GM21576 (cell line): ENCODE measurements around the gene NBPF1.
"Not testable (repeated sequence)": the region's sequence is repeated elsewhere in the genome, so short reads cannot be mapped to it uniquely, and the experiment has no call there.

ENCODE experiments used
- ATAC-seq: cut with Tn5 transposase; IDR thresholded peaks from one replicate; pipeline ENCODE4 v1.9.1; 2021; ENCODE audit warnings: mild to moderate bottlenecking, moderate library complexity; ENCODE audit not compliant: unreplicated experiment

The NBPF1 gene

DNA sequence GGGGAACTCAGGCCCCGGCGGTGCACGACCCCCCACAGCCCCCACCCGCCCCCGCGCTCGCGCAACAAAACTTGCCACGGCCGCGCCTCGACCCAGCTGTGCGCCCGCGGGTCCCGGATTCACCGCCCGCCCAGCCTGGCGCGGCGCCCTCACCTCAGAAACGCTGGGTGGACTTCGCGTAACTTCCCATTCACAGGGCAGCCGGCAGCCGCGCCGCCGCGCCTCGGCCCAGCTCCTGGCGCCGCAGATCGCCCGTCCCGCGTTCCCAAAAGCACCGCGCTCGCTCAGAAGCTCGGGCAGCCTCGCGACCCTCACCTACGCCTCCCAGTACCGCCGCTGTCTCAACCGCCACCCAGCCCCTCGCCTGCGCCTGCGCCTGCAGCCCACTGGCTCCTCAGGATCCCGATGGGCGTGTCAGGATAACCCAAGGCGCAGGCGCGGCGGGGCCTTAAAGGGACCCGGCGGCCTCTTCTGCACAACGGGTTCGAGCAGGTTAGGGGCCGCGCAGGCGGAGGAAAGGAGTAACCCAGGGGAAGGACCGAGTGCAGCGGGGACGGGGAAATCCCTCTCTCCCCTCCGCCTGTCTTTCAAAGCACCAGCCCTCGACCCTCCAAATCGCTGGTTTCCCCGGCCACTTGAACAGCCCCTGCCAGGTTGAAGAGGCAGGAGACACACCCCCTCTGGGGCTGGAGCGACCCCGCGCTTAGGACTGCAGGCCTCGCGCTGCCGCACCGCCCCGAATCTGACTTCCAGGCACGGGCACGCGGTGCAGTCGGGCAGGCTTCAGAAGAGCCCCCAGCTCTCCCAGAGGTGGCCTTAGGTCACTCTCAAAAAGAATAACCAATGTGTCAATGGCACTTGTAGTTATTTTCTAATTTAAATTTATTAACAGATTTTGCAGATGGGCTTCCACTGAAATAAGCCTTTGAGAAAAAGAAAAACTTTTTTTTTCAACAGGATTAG, at the start of gene NBPF1:
Gene NBPF1, minus strand, starts transcription at position 380 of the 963 bp plus-strand sequence.
- peak; percentile 76 for ATAC-seq

DNA sequence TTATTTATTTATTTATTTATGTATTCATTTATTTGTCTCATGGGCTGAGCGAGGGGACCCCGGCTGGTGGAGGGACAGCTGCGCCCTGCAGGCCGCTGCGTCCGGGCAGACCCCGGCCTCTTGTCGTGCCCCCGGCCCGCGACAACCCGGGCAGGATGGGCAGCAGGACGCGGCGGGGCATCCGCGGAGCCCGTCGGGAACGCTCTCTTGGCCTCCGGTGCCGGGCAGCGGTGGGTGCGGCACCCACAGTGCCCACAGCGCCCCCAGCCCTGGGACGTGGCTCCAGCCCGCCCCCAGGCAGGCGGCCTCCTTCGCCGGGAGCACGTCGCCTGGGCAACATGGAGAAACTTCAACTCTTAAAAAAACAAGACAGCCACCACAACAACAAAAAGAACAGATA, 44.9 kb upstream of the NBPF1 start:
- not testable (repeated sequence) for ATAC-seq

DNA sequence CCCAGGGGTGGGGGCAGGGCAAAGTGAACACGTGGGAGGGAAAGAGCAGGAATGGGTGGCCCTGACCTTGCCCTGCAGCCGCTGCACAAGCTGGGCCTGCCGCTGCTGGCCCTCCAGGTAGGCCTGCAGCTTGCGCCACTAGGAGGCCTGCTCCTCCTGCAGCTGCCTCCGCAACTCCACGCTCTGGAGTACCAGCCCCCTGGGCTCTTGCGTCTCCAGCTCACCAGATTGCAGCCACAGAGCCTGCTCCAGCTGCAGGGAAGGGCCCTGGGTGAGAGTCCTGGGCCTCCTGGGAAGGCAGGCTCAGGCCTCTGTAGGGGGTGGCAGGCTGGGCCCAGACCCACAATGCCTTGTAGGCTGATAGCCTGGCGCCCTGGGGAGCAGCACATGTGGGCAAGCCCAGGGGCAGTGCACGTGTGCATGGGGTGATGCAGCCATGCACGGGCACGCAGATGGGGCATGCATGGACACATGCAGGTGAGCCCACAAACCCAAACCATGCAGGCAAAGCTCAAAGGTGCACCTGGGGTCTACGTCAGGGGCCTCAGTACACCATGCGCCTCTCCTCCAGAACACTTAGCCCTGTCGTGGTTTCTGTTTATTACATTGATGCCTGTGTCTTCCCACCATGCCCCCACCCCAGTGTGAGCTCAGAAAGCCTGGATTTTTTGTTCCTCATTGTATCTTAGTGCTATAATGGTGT, 43.8 kb upstream of the NBPF1 start:
- ATAC-seq = not testable (repeated sequence)

DNA sequence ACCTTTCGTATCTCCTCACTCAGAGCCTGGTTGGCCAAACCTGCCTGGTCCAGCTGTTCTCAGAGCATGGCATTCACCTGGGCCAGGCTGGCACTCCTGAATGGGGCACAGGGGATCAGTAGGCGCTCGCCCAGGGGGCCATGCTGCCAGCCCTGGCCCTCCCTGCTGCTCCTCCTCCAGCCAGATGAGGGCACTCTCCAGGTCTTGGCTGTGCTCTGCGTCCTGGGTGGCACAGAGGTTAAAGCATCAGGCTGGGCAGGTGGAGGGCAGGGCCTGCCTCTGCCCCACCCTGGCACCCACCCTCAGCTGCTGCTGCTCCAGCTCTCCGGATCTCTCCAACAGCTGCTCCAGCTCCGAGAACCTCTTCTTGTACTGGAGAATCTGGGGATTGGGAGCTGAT, 43.2 kb upstream of the NBPF1 start:
- ATAC-seq = not testable (repeated sequence)

DNA sequence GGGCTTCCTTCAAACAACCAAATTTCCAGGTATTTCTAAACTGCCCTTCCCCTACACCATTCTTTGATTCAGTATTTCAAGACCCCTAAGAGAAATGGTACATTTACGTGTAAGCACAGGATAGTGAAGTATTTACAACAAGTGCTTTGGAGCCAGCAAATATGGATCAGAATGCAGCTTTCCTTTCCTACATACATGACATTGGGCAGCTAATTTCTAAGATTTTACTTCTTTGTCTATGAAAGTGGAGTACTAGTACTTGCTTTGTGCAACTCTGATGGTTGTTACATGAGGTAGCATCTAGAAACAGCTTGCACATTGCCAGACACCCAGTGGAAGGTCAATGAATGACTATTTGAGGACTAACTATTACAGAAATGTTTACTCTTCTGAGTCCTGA, 38.2 kb upstream of the NBPF1 start:
- not testable (repeated sequence) for ATAC-seq

DNA sequence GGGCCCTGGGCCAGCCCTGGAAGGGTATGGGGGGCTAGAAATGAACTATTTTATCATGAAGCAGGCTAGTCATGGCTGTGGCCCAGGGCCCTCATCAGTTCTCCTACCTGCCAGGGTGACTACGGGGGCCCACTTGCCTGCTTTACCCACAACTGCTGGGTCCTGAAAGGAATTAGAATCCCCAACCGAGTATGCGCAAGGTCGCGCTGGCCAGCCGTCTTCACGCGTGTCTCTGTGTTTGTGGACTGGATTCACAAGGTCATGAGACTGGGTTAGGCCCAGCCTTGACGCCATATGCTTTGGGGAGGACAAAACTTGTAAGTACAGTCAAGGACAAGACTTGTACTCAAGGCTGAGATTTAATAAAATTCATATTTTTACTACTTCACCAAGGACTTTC, 36.6 kb upstream of the NBPF1 start:
- not testable (repeated sequence) for ATAC-seq

DNA sequence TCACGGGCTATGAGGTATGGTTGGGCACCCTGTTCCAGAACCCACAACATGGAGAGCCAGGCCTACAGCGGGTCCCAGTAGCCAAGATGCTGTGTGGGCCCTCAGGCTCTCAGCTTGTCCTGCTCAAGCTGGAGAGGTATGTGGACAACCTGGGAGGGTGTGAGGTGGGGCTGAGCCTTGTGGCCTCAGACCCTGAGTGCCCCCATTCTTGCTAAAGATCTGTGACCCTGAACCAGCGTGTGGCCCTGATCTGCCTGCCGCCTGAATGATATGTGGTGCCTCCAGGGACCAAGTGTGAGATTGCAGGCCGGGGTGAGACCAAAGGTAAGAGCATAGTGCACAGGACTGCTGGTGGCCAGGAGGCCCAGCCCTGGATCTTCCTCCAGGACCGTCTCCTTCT, 36.0 kb upstream of the NBPF1 start:
- ATAC-seq = not testable (repeated sequence)

DNA sequence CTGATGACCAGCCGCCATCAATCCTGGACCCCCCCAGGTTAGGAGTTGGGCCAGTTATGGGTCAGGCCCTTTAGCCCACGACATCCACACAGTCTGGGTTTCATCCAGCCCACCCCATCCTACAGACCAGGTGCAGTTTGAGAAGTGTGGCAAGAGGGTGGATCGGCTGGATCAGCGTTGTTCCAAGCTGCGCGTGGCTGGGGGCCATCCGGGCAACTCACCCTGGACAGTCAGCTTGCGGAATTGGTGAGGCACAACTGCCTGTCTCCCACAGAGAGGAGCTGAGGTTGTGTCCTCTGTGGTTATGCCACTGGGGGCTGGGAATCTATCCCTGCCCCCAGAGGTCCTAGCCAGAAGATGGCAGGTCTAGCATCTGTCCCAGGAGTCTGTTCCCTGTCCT, 35.4 kb upstream of the NBPF1 start:
- not testable (repeated sequence) for ATAC-seq

DNA sequence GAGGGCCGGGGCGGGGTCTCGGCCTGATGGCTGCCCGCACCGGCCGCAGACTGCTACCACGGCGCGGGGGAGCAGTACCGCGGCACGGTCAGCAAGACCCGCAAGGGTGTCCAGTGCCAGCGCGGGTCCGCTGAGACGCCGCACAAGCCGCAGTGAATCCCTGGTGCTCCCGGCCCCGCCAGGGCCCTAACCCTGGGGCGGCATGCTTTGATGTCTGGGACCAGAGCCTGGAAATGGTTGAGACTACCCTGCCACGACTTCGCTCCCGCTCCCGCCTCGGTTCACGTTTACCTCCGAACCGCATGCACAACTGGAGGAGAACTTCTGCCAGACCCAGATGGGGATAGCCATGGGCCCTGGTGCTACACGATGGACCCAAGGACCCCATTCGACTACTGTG, 34.9 kb upstream of the NBPF1 start:
- not testable (repeated sequence) for ATAC-seq

DNA sequence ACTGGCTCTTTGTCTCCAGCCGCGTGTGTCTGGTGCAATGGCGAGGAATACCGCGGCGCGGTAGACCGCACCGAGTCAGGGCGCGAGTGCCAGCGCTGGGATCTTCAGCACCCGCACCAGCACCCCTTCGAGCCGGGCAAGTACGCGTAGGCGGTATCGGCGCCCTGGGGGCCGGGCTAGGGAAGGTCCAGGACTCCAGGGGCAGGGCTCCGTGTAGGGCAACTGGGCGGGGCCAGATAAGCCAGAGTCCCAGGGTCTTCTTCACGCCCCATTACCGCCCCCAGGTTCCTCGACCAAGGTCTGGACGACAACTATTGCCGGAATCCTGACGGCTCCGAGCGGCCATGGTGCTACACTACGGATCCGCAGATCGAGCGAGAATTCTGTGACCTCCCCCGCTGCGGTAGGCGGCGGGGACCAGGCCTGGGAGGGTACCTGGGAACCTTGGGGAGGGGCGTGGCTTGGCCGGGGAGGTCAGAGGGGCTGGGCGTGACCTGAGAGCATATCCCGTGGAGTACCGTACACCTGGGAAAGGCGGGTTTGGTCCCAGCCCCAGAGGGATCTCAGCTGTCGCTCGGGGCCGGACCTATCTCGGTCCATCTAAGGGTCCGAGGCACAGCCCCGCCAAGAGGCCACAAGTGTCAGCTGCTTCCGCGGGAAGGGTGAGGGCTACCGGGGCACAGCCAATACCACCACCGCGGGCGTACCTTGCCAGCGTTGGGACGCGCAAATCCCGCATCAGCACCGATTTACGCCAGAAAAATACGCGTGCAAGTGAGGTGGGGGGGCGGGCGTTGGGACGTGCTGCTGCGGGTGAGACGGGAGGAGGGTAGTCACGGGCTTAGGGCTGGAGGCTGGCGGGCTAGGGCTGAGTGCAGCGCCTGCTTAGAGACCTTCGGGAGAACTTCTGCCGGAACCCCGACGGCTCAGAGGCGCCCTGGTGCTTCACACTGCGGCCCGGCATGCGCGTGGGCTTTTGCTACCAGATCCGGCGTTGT, 34.1 kb upstream of the NBPF1 start:
- not testable (repeated sequence) for ATAC-seq

DNA sequence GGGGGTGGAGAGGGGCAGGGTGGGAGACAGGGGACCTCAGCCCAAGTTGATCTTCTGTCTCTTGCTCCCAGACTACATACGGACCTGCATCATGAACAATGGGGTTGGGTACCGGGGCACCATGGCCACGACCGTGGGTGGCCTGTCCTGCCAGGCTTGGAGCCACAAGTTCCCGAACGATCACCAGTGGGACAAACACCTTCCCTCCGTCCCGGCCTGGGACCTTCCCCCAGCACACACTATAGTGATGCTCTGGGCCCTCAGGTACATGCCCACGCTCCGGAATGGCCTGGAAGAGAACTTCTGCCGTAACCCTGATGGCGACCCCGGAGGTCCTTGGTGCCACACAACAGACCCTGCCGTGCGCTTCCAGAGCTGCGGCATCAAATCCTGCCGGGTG, 33.4 kb upstream of the NBPF1 start:
- ATAC-seq = not testable (repeated sequence)

DNA sequence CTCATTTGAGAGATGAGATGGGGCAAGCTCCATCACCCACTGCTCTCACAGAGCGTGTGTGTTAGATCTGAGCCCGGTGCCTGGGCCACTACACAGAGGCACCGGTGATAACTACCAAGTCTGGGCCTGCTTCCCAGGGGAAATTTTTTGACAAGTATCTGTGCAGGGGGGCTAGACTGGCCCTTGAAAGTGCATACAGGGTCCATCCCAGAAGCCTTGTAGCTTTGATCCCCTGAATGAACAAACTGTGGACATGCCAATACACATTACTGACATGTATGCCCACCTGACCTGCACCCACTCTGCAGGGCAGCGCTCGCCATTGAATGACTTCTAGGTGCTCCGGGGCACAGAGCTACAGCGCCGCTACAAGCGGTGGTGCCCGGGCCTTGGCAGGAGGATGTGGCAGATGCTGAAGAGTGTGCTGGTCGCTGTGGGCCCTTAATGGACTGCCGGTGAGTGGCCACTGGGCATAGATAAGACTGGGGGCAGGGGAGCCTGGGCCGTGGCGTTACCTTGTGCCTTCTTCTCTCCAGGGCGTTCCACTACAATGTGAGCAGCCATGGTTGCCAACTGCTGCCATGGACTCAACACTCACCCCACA, 32.8 kb upstream of the NBPF1 start:
- ATAC-seq = not testable (repeated sequence)

DNA sequence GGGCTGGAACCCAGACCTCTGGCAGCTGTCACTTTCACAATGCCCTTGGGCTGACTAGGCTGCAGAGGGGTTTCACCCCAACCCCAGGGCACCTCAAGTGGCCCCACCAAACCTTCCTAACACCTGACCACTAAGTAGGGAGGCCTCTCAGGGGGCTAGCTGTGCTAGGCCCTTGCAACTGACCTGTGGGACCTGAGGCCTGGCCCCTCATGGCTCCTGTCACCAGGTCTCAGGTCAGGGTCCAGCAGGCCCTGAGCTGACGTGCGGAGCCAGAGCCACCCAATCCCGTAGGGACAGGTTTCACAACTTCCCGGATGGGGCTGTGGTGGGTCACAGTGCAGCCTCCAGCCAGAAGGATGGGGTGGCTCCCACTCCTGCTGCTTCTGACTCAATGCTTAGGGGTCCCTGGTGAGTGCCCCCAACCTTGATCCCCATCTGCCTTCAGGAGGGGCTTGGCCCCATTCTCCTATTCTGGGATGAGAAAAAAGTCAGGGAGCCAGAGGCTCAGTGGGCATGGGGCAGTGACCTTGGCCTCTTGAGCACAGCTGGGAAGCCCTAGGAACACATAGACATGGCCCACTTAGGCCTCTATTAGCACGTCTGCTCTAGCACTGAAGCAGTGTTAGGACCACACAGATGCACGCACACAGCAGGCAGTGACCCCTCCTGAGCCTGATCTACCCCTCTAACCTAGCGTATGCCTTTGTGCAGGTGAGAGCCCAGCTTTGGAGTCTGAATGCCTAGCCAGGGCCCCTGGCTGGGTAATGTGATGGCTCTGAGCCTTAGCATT, 32.1 kb upstream of the NBPF1 start:
- ATAC-seq = peak; percentile 3

DNA sequence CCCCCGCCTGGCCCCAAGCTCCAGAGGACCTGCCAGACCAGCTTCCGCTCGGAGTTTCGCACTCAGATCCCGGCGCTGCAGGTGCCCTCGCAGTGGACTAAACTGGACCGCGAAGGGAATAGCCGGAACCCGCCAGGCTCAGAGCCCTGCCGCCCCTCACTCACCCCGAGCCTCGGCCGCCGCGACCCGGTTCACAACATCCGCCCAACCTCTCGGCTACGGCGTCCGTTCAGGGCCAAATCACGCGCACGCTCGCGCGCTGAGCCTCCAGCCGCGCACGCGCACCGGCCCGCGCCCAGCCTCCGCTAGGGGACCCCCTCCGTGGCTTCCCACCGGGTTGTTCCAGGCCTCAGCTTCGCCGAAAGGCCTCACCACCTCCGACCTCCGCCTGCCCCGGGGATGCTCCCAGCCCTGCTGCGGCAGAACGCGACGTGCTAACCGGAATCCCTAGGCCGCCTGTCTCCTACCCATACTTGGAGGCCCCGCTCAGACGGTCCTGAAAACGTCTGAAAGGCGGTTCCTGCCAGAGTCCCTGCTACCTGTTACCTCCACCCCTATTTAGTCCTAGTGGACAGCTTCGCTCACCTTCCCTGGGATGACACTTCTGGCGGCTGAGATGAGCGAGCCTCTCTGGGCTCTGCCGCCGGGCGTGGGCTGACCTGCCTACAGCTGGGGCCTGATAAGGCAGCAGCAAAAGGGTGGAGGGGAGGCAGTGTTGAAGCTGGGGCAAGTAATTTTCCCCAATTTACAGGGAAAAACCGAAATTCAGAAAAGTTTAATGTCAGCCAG, 31.3 kb upstream of the NBPF1 start:
- ATAC-seq = peak; percentile 76

DNA sequence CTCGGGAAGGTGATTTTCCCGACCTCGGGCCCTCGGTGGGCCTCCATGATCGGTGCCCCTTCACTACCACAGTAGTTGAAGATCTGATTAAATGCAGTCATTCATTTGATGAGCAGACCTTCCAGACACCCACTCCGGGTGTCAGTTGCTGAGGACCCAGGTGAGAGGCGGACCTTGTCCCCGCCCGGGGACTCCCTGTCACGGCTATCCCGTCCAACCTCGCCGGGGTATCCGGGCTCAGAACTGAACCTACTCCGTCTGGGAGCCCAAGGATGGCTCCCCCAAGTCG, 30.8 kb upstream of the NBPF1 start:
- ATAC-seq = no peak

DNA sequence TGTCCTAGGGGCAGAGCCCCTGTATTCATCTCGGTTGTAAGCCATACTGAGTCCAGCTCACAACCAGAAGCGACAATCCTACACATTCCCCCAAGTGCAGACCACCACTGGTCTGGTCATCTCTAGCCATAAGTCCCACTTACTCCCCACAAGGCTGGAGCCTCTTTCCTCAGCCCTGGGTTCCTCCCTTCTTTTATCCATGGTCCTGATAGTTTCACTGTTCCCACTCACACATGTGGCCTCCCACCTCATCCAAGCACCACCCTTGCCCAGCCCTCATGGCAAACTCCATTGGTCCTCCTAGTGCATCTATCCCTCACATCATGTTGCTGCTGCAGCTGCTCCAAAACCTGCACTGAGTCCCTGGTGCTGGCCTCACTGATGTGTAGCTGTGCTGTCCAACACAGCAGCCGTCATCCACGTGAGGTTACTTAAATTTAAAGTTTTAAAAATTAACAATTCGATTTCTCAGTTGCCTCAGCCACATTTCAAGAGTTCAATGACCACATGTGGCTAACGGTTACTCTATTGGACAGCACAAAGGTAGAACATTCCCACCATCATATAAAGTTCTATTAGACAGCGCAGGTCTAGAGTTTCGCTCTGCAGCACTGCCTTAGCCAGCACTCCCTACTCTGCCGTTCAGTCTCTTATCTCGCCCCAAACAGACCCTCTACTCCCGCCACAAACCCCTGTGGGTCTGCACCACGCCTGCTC, 30.3 kb upstream of the NBPF1 start:
- ATAC-seq = peak; percentile 10

DNA sequence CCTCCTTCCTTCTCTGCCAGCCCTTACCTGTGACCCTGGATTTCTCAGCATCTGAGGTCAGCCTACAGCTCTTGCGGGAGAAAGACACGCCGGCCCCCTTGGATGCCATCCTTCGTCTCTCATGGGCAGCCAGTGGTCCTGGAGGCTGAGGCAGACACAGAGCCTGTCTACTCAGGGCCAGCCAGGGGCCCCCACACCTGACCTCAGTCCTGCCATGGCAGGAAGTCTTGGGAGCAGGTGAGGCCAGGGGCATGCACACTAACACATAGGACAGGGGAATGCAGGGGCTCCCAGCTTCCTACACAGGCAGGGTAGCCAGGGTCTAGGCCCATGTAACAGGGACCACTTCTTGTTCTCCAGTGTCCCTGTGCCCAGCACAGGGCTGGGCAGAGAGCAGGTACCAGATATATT, 29.6 kb upstream of the NBPF1 start:
- ATAC-seq = not testable (repeated sequence)
